Testis (tissue), 3 donors: ENCODE data around the gene ADAM10. TPM values are rescaled to one million over a fixed set of nuclear protein-coding genes. Genes with fewer than 3 reads are reported as not detected.

Source experiments
- DNase-seq: peaks from one replicate; pipeline ENCODE4 v3.0.0-alpha.2; 2019
- H3K27ac ChIP-seq, 2 donors: fragments of 200-600 bp; sonication (generic); one replicate each; pipeline ENCODE4 v1.5.1; 2019
- H3K27me3 ChIP-seq: fragments of 200-600 bp; sonication (generic); one replicate; pipeline ENCODE4 v1.5.1; 2019
- H3K36me3 ChIP-seq: fragments of 200-600 bp; sonication (generic); one replicate; pipeline ENCODE4 v1.5.1; 2017; ENCODE audit warnings: low read depth; ENCODE audit errors: missing control alignments
- H3K4me1 ChIP-seq: fragments of 200-600 bp; sonication (generic); one replicate; pipeline ENCODE4 v1.5.1; 2019
- H3K4me3 ChIP-seq, 2 donors: fragments of 200-600 bp; sonication (generic); one replicate each; pipeline ENCODE4 v1.5.1; 2017 to 2019
- H3K9me3 ChIP-seq: fragments of 200-600 bp; sonication (generic); one replicate; pipeline ENCODE4 v1.5.1; 2017
- POLR2A ChIP-seq: fragments of 450-650 bp; IDR thresholded peaks from one replicate; pipeline ENCODE4 v1.6.1; 2017; ENCODE audit warnings: antibody characterized with exemption, mild to moderate bottlenecking, moderate library complexity
- WGBS, 2 donors: methylation state at CpG; one replicate each; pipeline ENCODE4 v1.1.5; 2018; 5-methylcytosine and 5-hydroxymethylcytosine counted together
- intact Hi-C: fragments of 100-400 bp; cut with DNase I; formaldehyde crosslinking; loops from one replicate; pipeline ENCODE4 v1.15.1; 2023; ENCODE audit warnings: low total_unique reads
- polyA plus RNA-seq: library from polyadenylated mRNA; stranded (reverse); fragments of 350-450 nt; fragmentation: Illumina TruSeq; extraction: RNeasy Lipid Tissue Mini Kit (QIAGEN cat#74804); gene quantifications from one replicate; pipeline ENCODE4 v1.2.3, GENCODE V29; 2014; ENCODE audit warnings: low read depth, low replicate concordance; ENCODE audit not compliant: insufficient read depth
- total RNA-seq, 2 donors: library from RNA; depleted of rRNA; stranded (reverse); fragments of >200 nt; gene quantifications; one replicate each; pipeline ENCODE4 v1.2.3, GENCODE V29; 2016
- TF ChIP-seq, protein P1 (sequence below), 3 experiments: fragments of 450-650 bp in 2 of 3; fragments of 200-600 bp in 1 of 3; sonication (generic) in 1 of 3; IDR thresholded peaks; one replicate each; pipeline ENCODE4 v1.5.1; 2016 to 2019; ENCODE audit warnings: antibody characterized with exemption in 3 of 3, mild to moderate bottlenecking in 2 of 3, moderate library complexity in 1 of 3

ADAM10 gene
- total and polyA plus RNA-seq, 3 donors from 2014 or later = 46.2 to 65.5 (median 58.7) TPM

DNA sequence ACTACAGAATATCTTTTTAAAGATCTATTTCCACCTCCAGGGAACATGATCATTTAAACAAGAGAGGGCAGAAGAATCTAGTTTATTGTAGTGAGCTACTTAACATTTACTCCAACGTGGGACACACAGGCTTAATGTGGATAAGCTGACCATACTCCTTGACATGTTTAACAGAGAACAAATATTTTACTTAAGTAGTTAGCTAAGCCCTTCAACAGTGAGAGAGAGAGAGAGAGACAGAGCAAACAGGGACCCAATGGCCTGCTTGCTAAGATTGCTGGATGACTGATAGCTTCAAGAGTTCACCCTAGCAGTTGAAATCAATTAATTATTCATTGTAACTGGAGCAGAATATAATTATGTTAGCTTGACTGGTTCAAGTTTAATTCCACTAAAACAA, 158.6 kb downstream of the ADAM10 start:
- WGBS, 2 donors = 38 to 51% methylated on average over 1 of the region's 1 CpG
- H3K27ac ChIP-seq = no peak overlapping the region
- no peak overlapping the region for H3K4me3 ChIP-seq
- H3K4me1 ChIP-seq = peaks cover 6% of the 10 kb centered on the region
- H3K9me3 ChIP-seq = no peaks in the 10 kb centered on the region
- H3K27me3 ChIP-seq = no peaks in the 10 kb centered on the region
- intact Hi-C loops = no loop called here
- DNase-seq = no peak
- no peak for TF ChIP-seq POLR2A
- TF ChIP-seq, protein P1, sequence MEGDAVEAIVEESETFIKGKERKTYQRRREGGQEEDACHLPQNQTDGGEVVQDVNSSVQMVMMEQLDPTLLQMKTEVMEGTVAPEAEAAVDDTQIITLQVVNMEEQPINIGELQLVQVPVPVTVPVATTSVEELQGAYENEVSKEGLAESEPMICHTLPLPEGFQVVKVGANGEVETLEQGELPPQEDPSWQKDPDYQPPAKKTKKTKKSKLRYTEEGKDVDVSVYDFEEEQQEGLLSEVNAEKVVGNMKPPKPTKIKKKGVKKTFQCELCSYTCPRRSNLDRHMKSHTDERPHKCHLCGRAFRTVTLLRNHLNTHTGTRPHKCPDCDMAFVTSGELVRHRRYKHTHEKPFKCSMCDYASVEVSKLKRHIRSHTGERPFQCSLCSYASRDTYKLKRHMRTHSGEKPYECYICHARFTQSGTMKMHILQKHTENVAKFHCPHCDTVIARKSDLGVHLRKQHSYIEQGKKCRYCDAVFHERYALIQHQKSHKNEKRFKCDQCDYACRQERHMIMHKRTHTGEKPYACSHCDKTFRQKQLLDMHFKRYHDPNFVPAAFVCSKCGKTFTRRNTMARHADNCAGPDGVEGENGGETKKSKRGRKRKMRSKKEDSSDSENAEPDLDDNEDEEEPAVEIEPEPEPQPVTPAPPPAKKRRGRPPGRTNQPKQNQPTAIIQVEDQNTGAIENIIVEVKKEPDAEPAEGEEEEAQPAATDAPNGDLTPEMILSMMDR (IDR thresholded peaks at IDR 0.05) = no peak
- H3K36me3 ChIP-seq = no peaks in the 10 kb centered on the region

DNA sequence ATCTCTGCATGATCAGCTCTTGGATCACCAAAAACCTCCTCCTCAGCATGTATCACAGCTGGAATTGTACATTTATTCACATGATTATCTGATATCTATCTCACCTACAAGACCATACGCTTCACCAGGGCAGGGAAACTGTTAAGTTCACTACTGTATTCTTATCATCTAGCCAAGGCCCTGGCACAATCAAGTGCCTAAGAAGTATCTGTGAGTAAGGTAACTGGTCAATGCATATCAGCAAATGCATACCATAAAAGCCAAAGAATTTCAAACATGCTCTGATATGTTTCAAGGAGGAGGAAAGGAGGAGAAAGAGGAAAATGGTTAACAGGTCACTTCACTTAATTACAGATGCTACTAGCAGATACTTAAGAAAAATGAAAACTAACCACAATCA, 159.3 kb downstream of the ADAM10 start:
- no peak for DNase-seq
- intact Hi-C loops = no loop called here
- H3K4me1 ChIP-seq = peaks cover under 1% of the 10 kb centered on the region
- 68 to 82% methylated on average over 1 of the region's 1 CpG for WGBS, 2 donors
- no peak for TF ChIP-seq POLR2A
- TF ChIP-seq, protein P1 (IDR thresholded peaks at IDR 0.05) = no peak
- no peak overlapping the region for H3K4me3 ChIP-seq
- no peaks in the 10 kb centered on the region for H3K9me3 ChIP-seq
- H3K27me3 ChIP-seq = no peaks in the 10 kb centered on the region
- H3K27ac ChIP-seq = no peak overlapping the region
- H3K36me3 ChIP-seq = no peaks in the 10 kb centered on the region

DNA sequence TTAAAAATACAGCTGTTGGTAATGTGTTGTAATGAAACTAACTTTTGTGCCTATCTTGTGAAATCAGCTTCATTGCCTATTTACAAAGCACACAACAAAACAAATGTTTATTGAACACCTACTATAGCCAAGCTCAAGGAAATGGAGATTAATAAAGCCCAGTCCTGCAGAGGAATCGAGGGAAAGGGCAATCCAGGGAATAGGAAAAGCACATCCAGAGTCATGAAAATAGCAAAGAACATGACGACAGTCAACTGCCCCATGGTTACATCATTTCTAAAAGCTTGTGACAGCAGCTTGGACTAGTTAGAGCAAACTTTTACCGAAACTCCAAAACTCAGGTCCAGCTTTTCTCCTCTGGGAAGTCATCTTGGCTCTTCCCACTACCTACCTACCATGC, 160.5 kb downstream of the ADAM10 start:
- H3K9me3 ChIP-seq = no peaks in the 10 kb centered on the region
- intact Hi-C loops = no loop called here
- no peak overlapping the region for H3K4me3 ChIP-seq
- H3K36me3 ChIP-seq = no peaks in the 10 kb centered on the region
- no peak overlapping the region for H3K27ac ChIP-seq
- TF ChIP-seq, protein P1 (IDR thresholded peaks at IDR 0.05) = no peak
- TF ChIP-seq POLR2A = no peak
- no peaks in the 10 kb centered on the region for H3K27me3 ChIP-seq
- 77 to 83% methylated on average over 3 of the region's 3 CpGs for WGBS, 2 donors
- H3K4me1 ChIP-seq = no peaks in the 10 kb centered on the region
- no peak for DNase-seq

DNA sequence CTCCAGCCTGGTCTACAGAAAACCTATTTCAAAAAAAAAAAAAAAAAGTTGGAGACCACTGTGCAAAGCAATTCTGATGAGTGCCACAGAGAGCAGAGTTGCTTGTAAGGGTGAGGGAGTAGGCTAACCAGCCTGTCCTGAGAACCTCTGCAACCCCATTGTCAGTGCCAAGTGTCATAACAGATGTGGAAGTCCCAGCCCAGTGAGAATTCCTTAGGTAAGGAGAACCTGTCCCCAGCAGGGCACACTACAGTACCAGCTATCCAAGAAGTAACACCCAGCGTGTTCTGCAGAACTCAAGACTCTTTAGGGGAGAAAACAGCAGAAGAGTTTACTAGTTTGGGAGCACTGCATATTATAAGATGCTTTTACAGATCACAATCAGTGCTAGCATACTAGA, 161.4 kb downstream of the ADAM10 start:
- no peaks in the 10 kb centered on the region for H3K27me3 ChIP-seq
- WGBS, 2 donors = 67 to 69% methylated on average over 1 of the region's 1 CpG
- no peaks in the 10 kb centered on the region for H3K36me3 ChIP-seq
- DNase-seq = no peak
- no peaks in the 10 kb centered on the region for H3K9me3 ChIP-seq
- H3K4me1 ChIP-seq = no peaks in the 10 kb centered on the region
- no peak for TF ChIP-seq POLR2A
- TF ChIP-seq, protein P1 (IDR thresholded peaks at IDR 0.05) = no peak
- no peak overlapping the region for H3K27ac ChIP-seq
- H3K4me3 ChIP-seq = no peak overlapping the region
- intact Hi-C loops = no loop called here

DNA sequence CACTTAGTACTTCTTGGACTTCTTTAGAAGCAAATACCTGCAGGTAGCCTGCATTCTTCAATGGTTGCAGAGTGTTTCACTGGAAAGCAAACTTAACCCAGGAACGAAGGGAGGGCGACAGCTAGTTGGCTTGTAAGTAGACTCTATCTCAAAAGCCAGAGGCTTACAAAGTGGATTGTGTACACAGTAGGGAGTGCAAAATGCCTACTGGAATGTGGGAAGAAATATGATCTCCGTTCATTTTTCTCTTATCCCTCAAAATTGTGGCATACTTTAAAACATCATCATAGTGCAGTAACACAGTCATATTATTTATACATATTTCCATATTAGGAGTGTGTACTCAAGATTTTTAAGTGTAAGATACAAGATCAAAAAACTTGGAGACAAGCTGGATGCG, 162.0 kb downstream of the ADAM10 start:
- H3K9me3 ChIP-seq = no peaks in the 10 kb centered on the region
- H3K27ac ChIP-seq = no peak overlapping the region
- no peak overlapping the region for H3K4me3 ChIP-seq
- 84 to 87% methylated on average over 4 of the region's 4 CpGs for WGBS, 2 donors
- no peaks in the 10 kb centered on the region for H3K36me3 ChIP-seq
- TF ChIP-seq, protein P1 (IDR thresholded peaks at IDR 0.05) = no peak
- TF ChIP-seq POLR2A = no peak
- intact Hi-C loops = no loop called here
- H3K27me3 ChIP-seq = no peaks in the 10 kb centered on the region
- DNase-seq = no peak
- no peaks in the 10 kb centered on the region for H3K4me1 ChIP-seq
